IPS-18c (cell line): Measurements from ENCODE around the gene ZCCHC2.
A peak's percentile ranks its signal among the peaks of the same experiment; 100 is the strongest.

Source experiments
- H3K4me3 ChIP-seq: 2 replicates; pipeline ENCODE4 v1.7.0; 2013; ENCODE audit warnings: low read depth, mild to moderate bottlenecking, low read length, moderate library complexity; ENCODE audit not compliant: insufficient read depth
- H3K9me3 ChIP-seq: one replicate; pipeline ENCODE4 v1.6.1; 2013; ENCODE audit warnings: mild to moderate bottlenecking, low read length, moderate library complexity; ENCODE audit not compliant: control insufficient read depth, insufficient read depth

Gene ZCCHC2

GRCh38 chr18:62505669-62506494 is 16.9 kb upstream of the ZCCHC2 start:
- H3K4me3 ChIP-seq = no peak overlapping the region
- no peaks in the 10 kb centered on the region for H3K9me3 ChIP-seq

- Histone ChIP-seq H3K4me3 (no peak overlapping the region), H3K9me3 (no peaks in the 10 kb centered on the region)
Observed at GRCh38 chr18:62506495-62507143, 16.2 kb upstream of the ZCCHC2 start.

- no peak overlapping the region for H3K4me3 ChIP-seq
- H3K9me3 ChIP-seq = no peaks in the 10 kb centered on the region
Observed at GRCh38 chr18:62509779-62510178, 13.0 kb upstream of the ZCCHC2 start.

GRCh38 chr18:62510789-62511188 is 12.0 kb upstream of the ZCCHC2 start:
- Histone ChIP-seq H3K4me3 (no peak overlapping the region), H3K9me3 (no peaks in the 10 kb centered on the region)

- no peak overlapping the region for H3K4me3 ChIP-seq
- no peaks in the 10 kb centered on the region for H3K9me3 ChIP-seq
Observed at GRCh38 chr18:62512532-62512931, 10.3 kb upstream of the ZCCHC2 start.

- H3K4me3 ChIP-seq = no peak overlapping the region
- no peaks in the 10 kb centered on the region for H3K9me3 ChIP-seq
Observed at GRCh38 chr18:62512996-62513395, 9.8 kb upstream of the ZCCHC2 start.

GRCh38 chr18:62514570-62514969 is 8.3 kb upstream of the ZCCHC2 start:
- no peak overlapping the region for H3K4me3 ChIP-seq
- H3K9me3 ChIP-seq = no peaks in the 10 kb centered on the region

- H3K9me3 ChIP-seq = no peaks in the 10 kb centered on the region
- no peak overlapping the region for H3K4me3 ChIP-seq
Observed at GRCh38 chr18:62516242-62516641, 6.6 kb upstream of the ZCCHC2 start.

GRCh38 chr18:62518460-62519375 is 4.1 kb upstream of the ZCCHC2 start:
- Histone ChIP-seq H3K9me3 (no peaks in the 10 kb centered on the region), H3K4me3 (no peak overlapping the region)

- H3K9me3 ChIP-seq = no peaks in the 10 kb centered on the region
- H3K4me3 ChIP-seq = no peak overlapping the region
Observed at GRCh38 chr18:62519684-62520083, 3.1 kb upstream of the ZCCHC2 start.

GRCh38 chr18:62521082-62521481 is 1.7 kb upstream of the ZCCHC2 start:
- H3K9me3 ChIP-seq = no peaks in the 10 kb centered on the region
- H3K4me3 ChIP-seq = no peak overlapping the region

GRCh38 chr18:62521593-62521992 is 1.2 kb upstream of the ZCCHC2 start:
- H3K4me3 ChIP-seq = peak overlapping the region; percentile 72
- no peaks in the 10 kb centered on the region for H3K9me3 ChIP-seq

- Histone ChIP-seq H3K9me3 (no peaks in the 10 kb centered on the region), H3K4me3 (peak overlapping the region; percentile 72)
Observed at GRCh38 chr18:62522178-62522503, 684 bp upstream of the ZCCHC2 start.

- Histone ChIP-seq H3K9me3 (no peaks in the 10 kb centered on the region), H3K4me3 (peak overlapping the region; percentile 72; the same call in 1 of the 2 replicates)
Observed at GRCh38 chr18:62523255-62523588, 397 bp downstream of the ZCCHC2 start.

GRCh38 chr18:62523631-62524439 is 1.0 kb downstream of the ZCCHC2 start:
- Histone ChIP-seq H3K4me3 (peak overlapping the region; percentile 80), H3K9me3 (no peaks in the 10 kb centered on the region)

GRCh38 chr18:62524440-62525200 is 1.8 kb downstream of the ZCCHC2 start:
- H3K4me3 ChIP-seq = peak overlapping the region; percentile 80
- no peaks in the 10 kb centered on the region for H3K9me3 ChIP-seq
